Measurements from ENCODE around the gene SLAMF6. TPM values are rescaled to one million over a fixed set of nuclear protein-coding genes. Genes with fewer than 3 reads are reported as not detected.

SLAMF6 gene
- total and polyA plus RNA-seq, 2 experiments from 2014 or later, result not detected

GRCh38 chr1:160552425-160552824 is 29.4 kb upstream of the SLAMF6 start:
- H3K4me3 ChIP-seq, result no peak overlapping the region
- no peaks in the 10 kb centered on the region for H3K9me2 ChIP-seq (ENCODE audit: insufficient read depth)
- H3F3A ChIP-seq (ENCODE audit: insufficient read depth), result no peaks in the 10 kb centered on the region
- 20 to 31% methylated on average over 2 of the region's 2 CpGs for WGBS, 2 experiments (ENCODE audit: low coverage in 1 of 2, low lambda C conversion rate in 2 of 2, missing lambda C conversion rate in 2 of 2)
- in situ Hi-C loops (cut with MboI), result no loop called here
- no peak overlapping the region for H2AFZ ChIP-seq
- DNase-seq, result no peak
- H3K4me1 ChIP-seq (ENCODE audit: insufficient read depth), result no peaks in the 10 kb centered on the region
- H3K9ac ChIP-seq, result no peak overlapping the region
- no peaks in the 10 kb centered on the region for H4K20me1 ChIP-seq (ENCODE audit: insufficient read depth)
- H3K27me3 ChIP-seq (replicated peaks; ENCODE audit: insufficient read depth), result no peaks in the 10 kb centered on the region
- no peak overlapping the region for H3K4me2 ChIP-seq (ENCODE audit: unreplicated experiment)
- H3K27ac ChIP-seq, result no peak overlapping the region
- no peaks in the 10 kb centered on the region for H3K36me3 ChIP-seq (ENCODE audit: low read depth)
- TF ChIP-seq EZH2phosphoT487 (IDR thresholded peaks at IDR 0.05; ENCODE audit: insufficient read depth, low read depth) (no peak), EZH2 (IDR thresholded peaks at IDR 0.05; ENCODE audit: insufficient read depth, poor library complexity, severe bottlenecking) (no peak)
- no peaks in the 10 kb centered on the region for H3K9me3 ChIP-seq (ENCODE audit: low read depth)
- no peaks in the 10 kb centered on the region for H3K79me2 ChIP-seq (ENCODE audit: insufficient read depth)

- H3K9me2 ChIP-seq (ENCODE audit: insufficient read depth), result no peaks in the 10 kb centered on the region
- H3K9me3 ChIP-seq (ENCODE audit: low read depth), result no peaks in the 10 kb centered on the region
- no peak for DNase-seq
- in situ Hi-C loops (cut with MboI), result no loop called here
- no peak overlapping the region for H3K9ac ChIP-seq
- no peak overlapping the region for H2AFZ ChIP-seq
- H3K36me3 ChIP-seq (ENCODE audit: low read depth), result no peaks in the 10 kb centered on the region
- TF ChIP-seq EZH2 (IDR thresholded peaks at IDR 0.05; ENCODE audit: insufficient read depth, poor library complexity, severe bottlenecking) (no peak), EZH2phosphoT487 (IDR thresholded peaks at IDR 0.05; ENCODE audit: insufficient read depth, low read depth) (no peak)
- no peak overlapping the region for H3K4me2 ChIP-seq (ENCODE audit: unreplicated experiment)
- H3F3A ChIP-seq (ENCODE audit: insufficient read depth), result no peaks in the 10 kb centered on the region
- no peaks in the 10 kb centered on the region for H3K4me1 ChIP-seq (ENCODE audit: insufficient read depth)
- no peak overlapping the region for H3K4me3 ChIP-seq
- H3K27me3 ChIP-seq (replicated peaks; ENCODE audit: insufficient read depth), result no peaks in the 10 kb centered on the region
- no peak overlapping the region for H3K27ac ChIP-seq
- H4K20me1 ChIP-seq (ENCODE audit: insufficient read depth), result no peaks in the 10 kb centered on the region
- H3K79me2 ChIP-seq (ENCODE audit: insufficient read depth), result no peaks in the 10 kb centered on the region
- WGBS, 2 experiments (ENCODE audit: low coverage in 1 of 2, low lambda C conversion rate in 2 of 2, missing lambda C conversion rate in 2 of 2), result 15 to 18% methylated on average over 6 of the region's 6 CpGs
Observed at GRCh38 chr1:160550572-160551034, 27.5 kb upstream of the SLAMF6 start.

DNA sequence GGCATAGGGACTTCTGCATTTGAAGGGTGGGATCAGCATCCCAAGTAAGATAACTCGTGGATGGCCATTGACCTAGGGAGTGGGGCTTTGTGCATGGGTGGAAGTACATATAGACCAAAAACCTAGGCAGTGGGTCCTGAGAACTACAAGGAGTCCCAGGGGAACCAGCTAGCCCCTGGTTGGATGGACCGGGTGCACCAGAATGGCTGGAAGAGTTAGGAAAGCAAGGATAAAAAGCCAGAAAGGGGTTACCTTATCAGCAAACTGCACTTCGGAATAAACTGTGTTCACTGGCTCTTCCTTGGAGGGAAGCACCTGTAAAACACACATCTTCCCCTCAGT is 26.6 kb upstream of the SLAMF6 start:
- TF ChIP-seq EZH2 (IDR thresholded peaks at IDR 0.05; ENCODE audit: insufficient read depth, poor library complexity, severe bottlenecking) (no peak), EZH2phosphoT487 (IDR thresholded peaks at IDR 0.05; ENCODE audit: insufficient read depth, low read depth) (no peak)
- 8 to 10% methylated on average over 3 of the region's 3 CpGs for WGBS, 2 experiments (ENCODE audit: low coverage in 1 of 2, low lambda C conversion rate in 2 of 2, missing lambda C conversion rate in 2 of 2)
- in situ Hi-C loops (cut with MboI), result no loop called here

DNA sequence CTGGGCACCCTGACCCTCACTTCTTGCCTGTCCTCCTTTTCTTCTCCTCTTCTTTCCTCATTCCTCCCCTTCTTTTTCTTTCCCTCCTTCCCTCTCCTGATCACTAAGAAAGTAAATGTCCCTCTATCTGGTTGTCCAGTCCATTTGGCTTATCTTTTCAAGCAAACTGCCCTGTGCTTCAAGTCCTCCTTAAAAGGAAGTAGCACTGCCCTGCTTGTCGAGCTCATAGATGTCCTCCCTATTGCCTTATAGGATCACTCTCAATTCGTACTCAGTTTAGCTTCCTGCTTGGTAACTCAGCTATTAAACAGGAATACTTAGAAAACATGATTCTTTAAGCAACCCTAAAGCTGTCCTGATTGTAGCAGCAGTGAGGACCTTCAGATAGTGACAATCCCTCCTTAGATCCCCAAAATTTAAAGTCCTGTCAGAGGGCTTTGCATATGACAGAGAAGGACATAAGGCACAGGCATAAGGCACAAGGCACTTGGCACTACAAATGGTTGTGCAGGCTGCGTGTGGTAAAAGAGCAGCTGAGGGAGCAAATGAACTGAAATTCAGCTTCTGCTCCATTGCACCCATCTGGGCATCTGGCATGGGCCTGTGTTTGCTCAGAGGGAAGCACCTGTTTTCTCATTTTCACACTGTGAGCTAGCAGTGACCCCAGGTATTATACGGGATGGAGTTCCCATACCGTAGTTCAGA is 26.1 kb upstream of the SLAMF6 start:
- Histone ChIP-seq H4K20me1 (ENCODE audit: insufficient read depth) (no peaks in the 10 kb centered on the region), H3K4me3 (no peak overlapping the region), H3K9ac (no peak overlapping the region), H3K9me3 (ENCODE audit: low read depth) (no peaks in the 10 kb centered on the region), H3K79me2 (ENCODE audit: insufficient read depth) (no peaks in the 10 kb centered on the region), H3K36me3 (ENCODE audit: low read depth) (no peaks in the 10 kb centered on the region), H3K4me2 (ENCODE audit: unreplicated experiment) (no peak overlapping the region), H3K9me2 (ENCODE audit: insufficient read depth) (no peaks in the 10 kb centered on the region), H2AFZ (no peak overlapping the region), H3K27me3 (replicated peaks; ENCODE audit: insufficient read depth) (no peaks in the 10 kb centered on the region), H3F3A (ENCODE audit: insufficient read depth) (no peaks in the 10 kb centered on the region), H3K4me1 (ENCODE audit: insufficient read depth) (no peaks in the 10 kb centered on the region), H3K27ac (no peak overlapping the region)
- TF ChIP-seq EZH2 (IDR thresholded peaks at IDR 0.05; ENCODE audit: insufficient read depth, poor library complexity, severe bottlenecking), result no peak
- TF ChIP-seq EZH2phosphoT487 (IDR thresholded peaks at IDR 0.05; ENCODE audit: insufficient read depth, low read depth), result no peak
- in situ Hi-C loops (cut with MboI), result no loop called here
- WGBS, 2 experiments (ENCODE audit: low coverage in 1 of 2, low lambda C conversion rate in 2 of 2, missing lambda C conversion rate in 2 of 2), result 11 to 16% methylated on average over 5 of the region's 5 CpGs
- no peak for DNase-seq

More for the DNA sequence above, 26.6 kb upstream of the SLAMF6 start:
- H3K9me3 ChIP-seq (ENCODE audit: low read depth), result no peaks in the 10 kb centered on the region
- no peak overlapping the region for H3K9ac ChIP-seq
- H3K79me2 ChIP-seq (ENCODE audit: insufficient read depth), result no peaks in the 10 kb centered on the region
- no peak overlapping the region for H3K4me2 ChIP-seq (ENCODE audit: unreplicated experiment)
- H2AFZ ChIP-seq, result no peak overlapping the region
- no peaks in the 10 kb centered on the region for H3K4me1 ChIP-seq (ENCODE audit: insufficient read depth)
- H3K9me2 ChIP-seq (ENCODE audit: insufficient read depth), result no peaks in the 10 kb centered on the region
- H3K36me3 ChIP-seq (ENCODE audit: low read depth), result no peaks in the 10 kb centered on the region
- no peak overlapping the region for H3K4me3 ChIP-seq
- H3K27me3 ChIP-seq (replicated peaks; ENCODE audit: insufficient read depth), result no peaks in the 10 kb centered on the region
- H4K20me1 ChIP-seq (ENCODE audit: insufficient read depth), result no peaks in the 10 kb centered on the region
- DNase-seq, result no peak
- no peaks in the 10 kb centered on the region for H3F3A ChIP-seq (ENCODE audit: insufficient read depth)
- no peak overlapping the region for H3K27ac ChIP-seq

Measured in GM23248 (cell line).